Measurements from ENCODE around the gene CPT1B.

Gene CPT1B

DNA sequence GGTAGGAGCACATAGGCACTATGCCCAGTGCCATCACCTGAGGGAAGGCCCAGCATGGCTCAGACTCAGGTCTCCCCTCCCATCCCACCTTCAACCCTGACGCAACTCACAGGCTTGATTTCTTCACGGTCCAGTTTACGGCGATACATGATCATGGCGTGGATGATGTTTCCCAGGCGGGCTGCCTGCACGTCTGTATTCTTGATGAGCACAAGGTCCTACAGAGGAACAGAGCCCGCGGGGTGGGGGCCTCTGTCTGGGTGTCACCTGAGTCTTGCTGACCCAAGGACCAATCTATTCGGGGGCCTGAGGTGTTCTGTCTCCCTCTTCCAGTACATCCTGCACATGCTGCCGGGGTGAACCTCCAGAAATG, 3.9 kb downstream of the CPT1B start:
- TF ChIP-seq, protein P1, sequence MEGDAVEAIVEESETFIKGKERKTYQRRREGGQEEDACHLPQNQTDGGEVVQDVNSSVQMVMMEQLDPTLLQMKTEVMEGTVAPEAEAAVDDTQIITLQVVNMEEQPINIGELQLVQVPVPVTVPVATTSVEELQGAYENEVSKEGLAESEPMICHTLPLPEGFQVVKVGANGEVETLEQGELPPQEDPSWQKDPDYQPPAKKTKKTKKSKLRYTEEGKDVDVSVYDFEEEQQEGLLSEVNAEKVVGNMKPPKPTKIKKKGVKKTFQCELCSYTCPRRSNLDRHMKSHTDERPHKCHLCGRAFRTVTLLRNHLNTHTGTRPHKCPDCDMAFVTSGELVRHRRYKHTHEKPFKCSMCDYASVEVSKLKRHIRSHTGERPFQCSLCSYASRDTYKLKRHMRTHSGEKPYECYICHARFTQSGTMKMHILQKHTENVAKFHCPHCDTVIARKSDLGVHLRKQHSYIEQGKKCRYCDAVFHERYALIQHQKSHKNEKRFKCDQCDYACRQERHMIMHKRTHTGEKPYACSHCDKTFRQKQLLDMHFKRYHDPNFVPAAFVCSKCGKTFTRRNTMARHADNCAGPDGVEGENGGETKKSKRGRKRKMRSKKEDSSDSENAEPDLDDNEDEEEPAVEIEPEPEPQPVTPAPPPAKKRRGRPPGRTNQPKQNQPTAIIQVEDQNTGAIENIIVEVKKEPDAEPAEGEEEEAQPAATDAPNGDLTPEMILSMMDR (IDR thresholded peaks at IDR 0.05; ENCODE audit: poor library complexity, severe bottlenecking) = no peak
- ATAC-seq (ENCODE audit: low read depth) = no peak
- no peak overlapping the region for H3K4me3 ChIP-seq (ENCODE audit: severe bottlenecking)
- no peaks in the 10 kb centered on the region for H3K27me3 ChIP-seq (ENCODE audit: insufficient read depth, poor library complexity, severe bottlenecking)
- H3K4me1 ChIP-seq (ENCODE audit: insufficient read depth, poor library complexity, severe bottlenecking) = no peaks in the 10 kb centered on the region
- no peak for DNase-seq (ENCODE audit: low spot score)
- H3K36me3 ChIP-seq (ENCODE audit: low read depth) = peaks cover 20% of the 10 kb centered on the region
- H3K9me3 ChIP-seq (ENCODE audit: severe bottlenecking) = no peaks in the 10 kb centered on the region
- H3K27ac ChIP-seq (ENCODE audit: poor library complexity, severe bottlenecking) = no peak overlapping the region

DNA sequence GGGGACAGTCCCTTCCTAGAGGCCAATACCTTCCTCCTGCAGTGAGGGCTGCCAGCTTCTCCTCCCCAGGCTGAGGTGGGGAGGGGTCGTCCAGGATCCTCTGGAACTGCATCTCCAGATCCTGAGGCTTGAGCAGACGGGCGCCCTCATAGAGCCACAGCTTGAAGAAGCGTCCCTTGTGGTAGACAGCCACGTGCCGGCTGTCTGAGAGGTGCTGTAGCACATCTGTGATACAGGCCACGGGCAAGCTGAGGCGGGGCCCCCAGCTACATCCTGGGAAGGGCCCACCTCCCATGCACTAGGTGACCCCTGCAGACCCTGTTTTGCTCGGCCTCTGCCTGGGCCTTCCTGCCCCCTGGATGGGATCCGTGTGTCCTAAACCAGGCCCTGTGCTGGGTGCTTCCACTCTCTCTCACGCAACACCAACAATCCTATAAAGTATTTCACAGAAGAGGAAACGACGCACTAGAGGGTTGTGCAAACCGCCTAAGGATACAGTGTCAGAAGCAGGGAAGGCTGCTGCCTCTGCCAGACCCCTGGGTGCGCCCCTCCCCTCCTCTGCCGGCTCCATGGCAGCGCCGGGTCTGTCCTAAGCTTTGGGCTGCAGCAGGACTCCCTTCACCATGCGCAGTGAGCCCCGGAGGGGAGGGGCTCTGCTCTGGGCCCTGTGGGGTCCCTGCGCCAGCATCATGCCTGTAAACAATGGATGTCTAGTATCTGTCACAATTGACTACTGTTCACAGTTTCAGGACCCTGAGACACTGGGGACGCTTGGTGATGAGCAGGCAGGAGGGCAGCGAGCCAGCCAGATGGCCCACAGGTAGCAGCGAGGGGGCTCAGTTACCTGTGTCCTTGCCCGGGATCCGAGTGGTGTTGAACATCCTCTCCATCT, 4.5 kb downstream of the CPT1B start:
- Histone ChIP-seq H3K27ac (ENCODE audit: poor library complexity, severe bottlenecking) (no peak overlapping the region), H3K4me1 (ENCODE audit: insufficient read depth, poor library complexity, severe bottlenecking) (no peaks in the 10 kb centered on the region), H3K36me3 (ENCODE audit: low read depth) (peaks cover 14% of the 10 kb centered on the region), H3K9me3 (ENCODE audit: severe bottlenecking) (no peaks in the 10 kb centered on the region), H3K27me3 (ENCODE audit: insufficient read depth, poor library complexity, severe bottlenecking) (no peaks in the 10 kb centered on the region), H3K4me3 (ENCODE audit: severe bottlenecking) (no peak overlapping the region)
- ATAC-seq (ENCODE audit: low read depth) = no peak
- no peak for DNase-seq (ENCODE audit: low spot score)
- TF ChIP-seq, protein P1 (IDR thresholded peaks at IDR 0.05; ENCODE audit: poor library complexity, severe bottlenecking) = no peak

DNA sequence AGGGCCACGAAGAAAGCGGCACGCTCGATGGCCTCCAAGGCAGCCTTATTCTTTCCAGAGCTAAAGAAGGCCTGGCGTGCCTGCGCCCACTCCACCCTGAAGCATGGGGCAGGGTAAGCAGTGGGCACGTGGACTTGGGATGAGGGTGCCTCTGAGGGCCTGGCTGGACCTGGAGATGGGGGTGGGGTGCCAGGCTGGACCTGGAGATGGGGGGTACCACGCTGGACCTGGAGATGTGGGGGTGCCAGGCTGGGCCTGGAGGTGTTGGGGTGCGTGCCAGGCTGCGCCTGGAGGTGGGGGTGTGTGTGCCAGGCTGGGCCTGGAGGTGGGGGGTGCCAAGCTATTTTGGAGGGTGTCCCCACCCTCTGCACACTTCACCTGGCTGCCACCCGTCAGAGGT, 5.3 kb downstream of the CPT1B start:
- TF ChIP-seq, protein P1 (IDR thresholded peaks at IDR 0.05; ENCODE audit: poor library complexity, severe bottlenecking) = no peak
- Histone ChIP-seq H3K27me3 (ENCODE audit: insufficient read depth, poor library complexity, severe bottlenecking) (no peaks in the 10 kb centered on the region), H3K4me1 (ENCODE audit: insufficient read depth, poor library complexity, severe bottlenecking) (no peaks in the 10 kb centered on the region), H3K36me3 (ENCODE audit: low read depth) (peaks cover 12% of the 10 kb centered on the region), H3K27ac (ENCODE audit: poor library complexity, severe bottlenecking) (no peak overlapping the region), H3K9me3 (ENCODE audit: severe bottlenecking) (no peaks in the 10 kb centered on the region), H3K4me3 (ENCODE audit: severe bottlenecking) (no peak overlapping the region)
- no peak for ATAC-seq (ENCODE audit: low read depth)
- no peak for DNase-seq (ENCODE audit: low spot score)

DNA sequence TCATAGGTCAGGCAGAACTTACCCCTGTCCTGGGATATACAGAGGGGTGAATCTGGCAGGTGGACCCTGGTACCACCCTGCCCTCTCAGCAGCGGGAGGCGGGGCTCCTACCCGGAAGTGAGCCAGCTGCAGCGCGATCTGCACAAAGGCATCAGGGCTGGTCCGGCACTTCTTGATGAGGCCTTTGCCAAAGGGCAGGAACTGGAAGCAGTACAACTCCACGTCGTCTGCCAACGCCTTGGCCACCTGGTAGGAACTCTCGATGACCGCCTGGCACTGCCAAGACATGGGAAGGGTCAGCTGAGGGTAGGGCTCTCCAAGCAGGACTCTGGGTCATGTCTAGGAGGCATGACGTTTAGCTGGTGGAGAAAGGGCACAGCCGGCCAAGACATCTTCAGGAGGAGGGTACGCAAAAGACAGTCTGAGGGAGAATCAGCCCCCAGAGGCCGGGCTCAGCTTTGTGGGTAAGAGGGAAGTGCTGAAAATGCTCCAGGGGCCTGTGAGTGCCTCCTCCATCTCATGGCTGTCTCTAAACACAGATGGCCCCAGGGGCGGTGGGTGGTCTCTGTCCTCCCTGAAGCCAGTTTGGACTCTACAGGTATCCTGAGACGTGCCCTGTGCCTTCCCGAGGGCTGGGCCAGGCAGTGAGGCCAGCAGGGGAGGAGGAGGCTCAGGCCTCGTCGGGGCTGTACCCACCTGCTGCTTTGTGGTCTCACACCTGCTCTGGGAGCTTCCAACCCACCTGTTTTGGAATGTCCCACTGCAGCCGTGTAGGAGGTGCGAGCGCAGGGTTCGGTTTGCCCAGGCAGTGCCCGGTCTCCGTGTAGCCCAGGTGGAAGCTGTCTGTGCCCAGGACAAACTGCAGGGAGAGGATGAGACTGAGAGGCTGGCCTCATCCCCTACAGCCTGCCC, 6.7 kb downstream of the CPT1B start:
- H3K9me3 ChIP-seq (ENCODE audit: severe bottlenecking) = no peaks in the 10 kb centered on the region
- H3K27me3 ChIP-seq (ENCODE audit: insufficient read depth, poor library complexity, severe bottlenecking) = no peaks in the 10 kb centered on the region
- H3K4me3 ChIP-seq (ENCODE audit: severe bottlenecking) = no peak overlapping the region
- TF ChIP-seq, protein P1 (IDR thresholded peaks at IDR 0.05; ENCODE audit: poor library complexity, severe bottlenecking) = no peak
- no peak overlapping the region for H3K27ac ChIP-seq (ENCODE audit: poor library complexity, severe bottlenecking)
- no peak for DNase-seq (ENCODE audit: low spot score)
- peaks cover 12% of the 10 kb centered on the region for H3K36me3 ChIP-seq (ENCODE audit: low read depth)
- no peak for ATAC-seq (ENCODE audit: low read depth)
- H3K4me1 ChIP-seq (ENCODE audit: insufficient read depth, poor library complexity, severe bottlenecking) = no peaks in the 10 kb centered on the region

All from RWPE2 (cell line).